CD4-positive, CD25-positive, alpha-beta regulatory T cell (primary cell): ENCODE measurements around the gene TPP2. TPM values are rescaled to one million over a fixed set of nuclear protein-coding genes. Genes with fewer than 3 reads are reported as not detected.

Experiments
- ATAC-seq, 2 donors: fragments of 150-1000 bp; cut with Tn5 transposase; one replicate each; pipeline ENCODE4 v1.10.0; 2021; ENCODE audit warnings: low read depth in 2 of 2, moderate number of reproducible peaks in 2 of 2, moderate library complexity in 1 of 2
- DNase-seq, 3 donors: peaks; one replicate each; pipeline versions ENCODE4 v3.0.0 to v3.0.0-alpha.2; 2012 to 2022; ENCODE audit warnings: mixed read lengths in 1 of 3
- H3K27ac ChIP-seq: one replicate; pipeline ENCODE4 v1.7.0; 2013; ENCODE audit warnings: mild to moderate bottlenecking, low read length; ENCODE audit not compliant: insufficient read depth, poor library complexity, severe bottlenecking
- H3K27me3 ChIP-seq: one replicate; pipeline ENCODE4 v1.7.0; 2013; ENCODE audit warnings: low read length; ENCODE audit not compliant: control insufficient read depth, insufficient read depth
- H3K36me3 ChIP-seq: one replicate; pipeline ENCODE4 v1.7.0; 2013; ENCODE audit warnings: mild to moderate bottlenecking, low read length, moderate library complexity; ENCODE audit not compliant: control insufficient read depth, insufficient read depth
- H3K4me1 ChIP-seq: 2 replicates; pipeline ENCODE4 v1.7.0; 2013; ENCODE audit warnings: mild to moderate bottlenecking, low read length; ENCODE audit not compliant: insufficient read depth, control insufficient read depth, poor library complexity, severe bottlenecking
- H3K4me3 ChIP-seq: one replicate; pipeline ENCODE4 v1.7.0; 2013; ENCODE audit warnings: low read depth, mild to moderate bottlenecking, low read length, moderate library complexity
- H3K9me3 ChIP-seq, 2 experiments: 1 replicate in 1 of 2; 2 replicates in 1 of 2; pipeline ENCODE4 v1.7.0; 2013; ENCODE audit warnings: low read length in 2 of 2, mild to moderate bottlenecking in 1 of 2, moderate library complexity in 1 of 2; ENCODE audit not compliant: control insufficient read depth in 2 of 2
- H3K27ac Mint-ChIP-seq, 3 donors: one replicate each; pipeline ENCODE4 v1.8.0; 2020 to 2022; ENCODE audit warnings: mild to moderate bottlenecking in 3 of 3, mixed read lengths in 3 of 3, moderate library complexity in 2 of 3
- H3K27me3 Mint-ChIP-seq: one replicate; pipeline ENCODE4 v1.8.0; 2022; ENCODE audit warnings: mild to moderate bottlenecking, mixed read lengths
- H3K36me3 Mint-ChIP-seq: one replicate; pipeline ENCODE4 v1.8.0; 2020; ENCODE audit warnings: mixed read lengths
- H3K4me1 Mint-ChIP-seq, 4 donors: one replicate each; pipeline ENCODE4 v1.8.0; 2020 to 2022; ENCODE audit warnings: mixed read lengths in 4 of 4, mild to moderate bottlenecking in 1 of 4
- H3K4me3 Mint-ChIP-seq, 4 donors: one replicate each; pipeline ENCODE4 v1.8.0; 2020 to 2022; ENCODE audit warnings: mild to moderate bottlenecking in 4 of 4, mixed read lengths in 4 of 4, moderate library complexity in 3 of 4
- H3K9me3 Mint-ChIP-seq, 7 donors: one replicate each; pipeline ENCODE4 v1.8.0; 2020 to 2022; ENCODE audit warnings: mixed read lengths in 7 of 7, mild to moderate bottlenecking in 3 of 7, moderate library complexity in 2 of 7
- polyA plus RNA-seq, 4 donors: library from polyadenylated mRNA; unstranded; fragments of 300-500 nt; fragmentation: Illumina TruSeq; gene quantifications; one replicate each; pipeline ENCODE4 v1.2.3, GENCODE V29; 2021
- total RNA-seq: library from RNA; stranded (reverse); gene quantifications from one replicate; pipeline ENCODE4 v1.2.3, GENCODE V29; 2022

Gene TPP2
- total and polyA plus RNA-seq, 5 donors from 2014 or later = 59.1 to 128 (median 72.8) TPM

DNA sequence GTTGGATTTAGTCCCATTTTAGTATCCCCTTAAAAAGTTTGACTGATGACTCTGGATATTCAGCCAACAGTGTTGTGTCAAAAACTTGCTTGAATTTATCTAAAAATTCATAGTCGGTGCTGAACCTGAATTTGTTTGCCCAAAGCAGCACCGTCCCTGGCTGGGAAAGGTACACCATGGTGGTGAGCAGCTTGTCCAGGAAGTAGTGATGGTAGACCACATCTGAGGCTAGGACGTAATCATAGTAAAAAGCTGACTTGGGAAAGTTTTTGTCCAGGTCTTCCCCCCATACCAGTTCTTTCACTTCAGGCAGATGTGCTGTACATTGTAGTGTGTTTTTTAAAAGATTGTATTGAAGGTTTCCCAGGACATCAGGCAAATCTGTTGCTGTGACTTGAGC lies 89.2 kb downstream of the TPP2 start:
- no peak overlapping the region for H3K4me3 Mint-ChIP-seq
- H3K4me1 Mint-ChIP-seq = peaks cover 18 to 33% (median 22%) of the 10 kb centered on the region in 4 donors
- DNase-seq (peak in 1 of 3 donors; percentile 8), ATAC-seq (no peak)
- no peaks in the 10 kb centered on the region for H3K9me3 ChIP-seq
- no peak overlapping the region for H3K27ac Mint-ChIP-seq
- no peaks in the 10 kb centered on the region for H3K36me3 ChIP-seq
- H3K27me3 ChIP-seq = no peaks in the 10 kb centered on the region
- no peaks in the 10 kb centered on the region for H3K4me1 ChIP-seq
- no peaks in the 10 kb centered on the region for H3K36me3 Mint-ChIP-seq
- no peak overlapping the region for H3K4me3 ChIP-seq
- H3K9me3 Mint-ChIP-seq = no peaks in the 10 kb centered on the region
- H3K27ac ChIP-seq = no peak overlapping the region
- no peaks in the 10 kb centered on the region for H3K27me3 Mint-ChIP-seq

- Mint-ChIP-seq H3K4me3 (no peak overlapping the region), H3K36me3 (no peaks in the 10 kb centered on the region), H3K4me1 (peaks cover 12 to 25% (median 15%) of the 10 kb centered on the region in 4 donors), H3K27ac (no peak overlapping the region), H3K9me3 (no peaks in the 10 kb centered on the region), H3K27me3 (peaks cover 9% of the 10 kb centered on the region)
- Histone ChIP-seq H3K36me3 (no peaks in the 10 kb centered on the region), H3K27me3 (no peaks in the 10 kb centered on the region), H3K4me1 (no peaks in the 10 kb centered on the region), H3K27ac (no peak overlapping the region), H3K4me3 (no peak overlapping the region), H3K9me3 (no peaks in the 10 kb centered on the region)
- ATAC-seq = no peak
- DNase-seq = no peak
Observed at GRCh38 chr13:102687520-102687919, 90.7 kb downstream of the TPP2 start.

- H3K36me3 ChIP-seq = no peaks in the 10 kb centered on the region
- no peak overlapping the region for H3K4me3 Mint-ChIP-seq
- H3K36me3 Mint-ChIP-seq = no peaks in the 10 kb centered on the region
- H3K4me3 ChIP-seq = no peak overlapping the region
- H3K9me3 ChIP-seq = no peaks in the 10 kb centered on the region
- peaks cover 9% of the 10 kb centered on the region for H3K27me3 Mint-ChIP-seq
- DNase-seq (no peak), ATAC-seq (no peak)
- peaks cover 3 to 21% (median 10%) of the 10 kb centered on the region in 4 donors for H3K4me1 Mint-ChIP-seq
- H3K27me3 ChIP-seq = peaks cover 4% of the 10 kb centered on the region
- H3K27ac ChIP-seq = no peak overlapping the region
- H3K9me3 Mint-ChIP-seq = no peaks in the 10 kb centered on the region
- H3K4me1 ChIP-seq = no peaks in the 10 kb centered on the region
- peak overlapping the region in 1 of 3 donors; percentile 58 for H3K27ac Mint-ChIP-seq
Observed at GRCh38 chr13:102688306-102688973, 91.7 kb downstream of the TPP2 start.

DNA sequence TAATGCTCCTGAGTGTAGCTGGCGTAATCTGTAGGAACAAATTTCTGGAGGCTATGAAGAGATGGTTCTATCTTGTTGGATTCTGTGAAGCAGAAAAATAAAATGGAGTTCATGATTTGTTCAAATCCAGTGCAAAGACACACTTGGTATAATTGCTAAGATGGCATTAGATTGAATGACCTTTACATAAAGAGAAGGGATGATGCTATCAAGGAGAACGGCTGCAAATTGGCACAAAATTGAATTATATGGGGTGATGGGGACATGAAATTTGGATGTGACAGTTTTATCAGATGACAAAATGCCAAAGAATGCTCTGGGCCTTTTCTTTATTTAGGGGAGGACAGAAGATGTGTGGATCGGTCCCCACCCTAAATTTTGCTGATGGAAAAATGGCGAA lies 94.1 kb downstream of the TPP2 start:
- Histone ChIP-seq H3K36me3 (no peaks in the 10 kb centered on the region), H3K9me3 (no peaks in the 10 kb centered on the region), H3K4me3 (no peak overlapping the region), H3K27ac (no peak overlapping the region), H3K4me1 (no peaks in the 10 kb centered on the region), H3K27me3 (peaks cover 7% of the 10 kb centered on the region)
- H3K27me3 Mint-ChIP-seq = peaks cover 14% of the 10 kb centered on the region
- peaks cover 0 to 3% (median 0%) of the 10 kb centered on the region in 7 donors for H3K9me3 Mint-ChIP-seq
- H3K4me1 Mint-ChIP-seq = peaks cover 0 to 16% (median 6%) of the 10 kb centered on the region in 4 donors
- ATAC-seq = no peak
- DNase-seq = no peak
- H3K27ac Mint-ChIP-seq = peak overlapping the region in 1 of 3 donors; percentile 56
- no peaks in the 10 kb centered on the region for H3K36me3 Mint-ChIP-seq
- H3K4me3 Mint-ChIP-seq = no peak overlapping the region

DNA sequence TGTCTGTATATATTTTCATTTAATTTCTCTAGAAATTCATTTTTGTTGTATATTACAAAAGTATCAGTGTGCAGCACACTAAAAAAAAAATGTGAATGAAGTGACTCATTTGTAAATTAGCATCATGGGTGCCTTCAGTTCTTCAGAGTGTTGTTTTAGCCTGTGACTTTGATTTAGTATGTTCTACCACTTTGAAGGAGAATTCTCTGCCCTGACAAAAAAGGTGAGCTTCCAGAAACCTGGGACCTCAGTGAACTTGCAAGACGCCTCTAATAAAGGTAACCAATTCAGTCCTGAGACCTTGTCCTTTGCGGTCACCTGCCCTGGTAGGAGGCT lies 95.7 kb downstream of the TPP2 start:
- Histone ChIP-seq H3K27ac (no peak overlapping the region), H3K4me1 (no peaks in the 10 kb centered on the region), H3K4me3 (no peak overlapping the region), H3K36me3 (no peaks in the 10 kb centered on the region), H3K27me3 (peaks cover 7% of the 10 kb centered on the region), H3K9me3 (no peaks in the 10 kb centered on the region)
- H3K27ac Mint-ChIP-seq = no peak overlapping the region
- H3K4me1 Mint-ChIP-seq = peaks cover 0 to 6% (median 3%) of the 10 kb centered on the region in 4 donors
- no peak for DNase-seq
- no peak overlapping the region for H3K4me3 Mint-ChIP-seq
- peaks cover 0 to 3% (median 0%) of the 10 kb centered on the region in 7 donors for H3K9me3 Mint-ChIP-seq
- H3K36me3 Mint-ChIP-seq = no peaks in the 10 kb centered on the region
- peaks cover 14% of the 10 kb centered on the region for H3K27me3 Mint-ChIP-seq
- ATAC-seq = no peak

- no peaks in the 10 kb centered on the region for H3K9me3 ChIP-seq
- Mint-ChIP-seq H3K4me3 (no peak overlapping the region), H3K27me3 (peaks cover 14% of the 10 kb centered on the region), H3K36me3 (no peaks in the 10 kb centered on the region), H3K4me1 (peaks cover 0 to 2% (median under 1%) of the 10 kb centered on the region in 4 donors), H3K27ac (no peak overlapping the region), H3K9me3 (peaks cover 0 to 3% (median 0%) of the 10 kb centered on the region in 7 donors)
- H3K4me3 ChIP-seq = no peak overlapping the region
- H3K27ac ChIP-seq = no peak overlapping the region
- ATAC-seq = no peak
- H3K27me3 ChIP-seq = peaks cover 8% of the 10 kb centered on the region
- H3K4me1 ChIP-seq = no peaks in the 10 kb centered on the region
- DNase-seq = no peak
- no peaks in the 10 kb centered on the region for H3K36me3 ChIP-seq
Observed at GRCh38 chr13:102693250-102693649, 96.5 kb downstream of the TPP2 start.

- Mint-ChIP-seq H3K4me3 (no peak overlapping the region), H3K27ac (no peak overlapping the region), H3K9me3 (peaks cover 0 to 6% (median 1%) of the 10 kb centered on the region in 7 donors), H3K4me1 (peaks cover 0 to 2% (median 0%) of the 10 kb centered on the region in 4 donors), H3K36me3 (no peaks in the 10 kb centered on the region), H3K27me3 (peaks cover 14% of the 10 kb centered on the region)
- H3K4me3 ChIP-seq = no peak overlapping the region
- H3K27ac ChIP-seq = no peak overlapping the region
- H3K4me1 ChIP-seq = no peaks in the 10 kb centered on the region
- no peaks in the 10 kb centered on the region for H3K36me3 ChIP-seq
- H3K9me3 ChIP-seq = no peaks in the 10 kb centered on the region
- peaks cover 12% of the 10 kb centered on the region for H3K27me3 ChIP-seq
- ATAC-seq (no peak), DNase-seq (no peak)
Observed at GRCh38 chr13:102693776-102694175, 97.0 kb downstream of the TPP2 start.

DNA sequence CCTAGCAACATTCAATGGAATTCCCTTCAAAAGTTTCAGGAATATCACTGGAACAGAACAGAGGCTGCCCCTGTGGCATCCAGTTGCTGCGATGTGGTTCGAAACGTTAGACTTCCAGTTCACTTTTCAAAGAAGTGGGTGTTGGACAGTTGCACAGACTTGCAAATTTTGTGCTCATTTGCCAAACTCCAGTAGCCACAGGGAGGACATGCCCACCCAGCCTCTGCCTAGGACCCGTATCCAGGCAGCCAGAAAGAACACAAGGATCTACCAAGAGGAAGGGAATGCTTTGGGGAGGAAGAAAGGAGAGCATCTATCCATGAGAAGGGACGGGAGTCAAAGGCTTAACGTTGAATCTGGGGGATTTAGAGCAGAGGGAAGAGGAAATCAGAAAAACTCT lies 98.2 kb downstream of the TPP2 start, which contains the start of gene METTL21C:
METTL21C (minus strand) TSS at position 108 of the 400 bp plus-strand sequence. CDS start 546 bp downstream, outside the sequence.
- no peaks in the 10 kb centered on the region for H3K9me3 ChIP-seq
- H3K4me3 ChIP-seq = no peak within 1 kb of the TSS
- H3K36me3 Mint-ChIP-seq = no peaks in the 10 kb centered on the region
- peaks cover 0 to 9% (median 1%) of the 10 kb centered on the region in 7 donors for H3K9me3 Mint-ChIP-seq
- peaks cover 17% of the 10 kb centered on the region for H3K27me3 ChIP-seq
- peaks cover 0 to 2% (median 0%) of the 10 kb centered on the region in 4 donors for H3K4me1 Mint-ChIP-seq
- H3K27ac ChIP-seq = no peak within 1 kb of the TSS
- H3K4me3 Mint-ChIP-seq = no peak within 1 kb of the TSS
- H3K4me1 ChIP-seq = no peaks in the 10 kb centered on the region
- H3K27me3 Mint-ChIP-seq = peaks cover 19% of the 10 kb centered on the region
- no peaks in the 10 kb centered on the region for H3K36me3 ChIP-seq
- no peak for DNase-seq
- no peak for ATAC-seq
- no peak within 1 kb of the TSS for H3K27ac Mint-ChIP-seq
